Esophagus squamous epithelium (tissue), 4 donors: ENCODE results near the gene RBM47.

Experiments
- POLR2A ChIP-seq, 4 donors: fragments of 450-650 bp; IDR thresholded peaks; one replicate each; pipeline ENCODE4 v1.6.1; 2017; ENCODE audit warnings: antibody characterized with exemption in 4 of 4, mild to moderate bottlenecking in 4 of 4, moderate library complexity in 3 of 4
- TF ChIP-seq, protein P1 (sequence below), 6 experiments: fragments of 450-650 bp in 4 of 6; fragments of 200-600 bp in 2 of 6; sonication (generic) in 2 of 6; IDR thresholded peaks; one replicate each; pipeline ENCODE4 v1.5.1; 2016 to 2019; ENCODE audit warnings: antibody characterized with exemption in 6 of 6, mild to moderate bottlenecking in 4 of 6, moderate library complexity in 4 of 6

DNA sequence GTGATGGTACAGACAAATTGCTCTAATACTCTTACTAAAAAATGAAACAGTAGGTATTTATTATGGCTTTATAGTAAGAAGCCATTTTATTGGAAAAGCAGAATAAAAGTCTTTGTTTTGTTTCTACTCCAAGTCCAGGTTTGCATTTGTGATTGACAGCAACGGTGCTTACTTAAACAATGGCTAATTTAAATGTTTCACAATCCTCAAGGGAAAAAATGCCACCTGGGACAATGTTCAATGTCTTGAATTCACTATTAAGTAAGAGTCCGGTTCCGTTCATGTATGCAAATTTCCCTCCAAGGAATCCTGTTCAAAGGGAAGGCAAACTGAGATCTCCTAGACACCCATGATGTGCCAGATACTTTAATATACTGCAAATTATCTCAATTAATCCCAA is 123.6 kb downstream of the RBM47 start:
- no peak for TF ChIP-seq POLR2A (IDR thresholded peaks at IDR 0.05)
- TF ChIP-seq, protein P1, sequence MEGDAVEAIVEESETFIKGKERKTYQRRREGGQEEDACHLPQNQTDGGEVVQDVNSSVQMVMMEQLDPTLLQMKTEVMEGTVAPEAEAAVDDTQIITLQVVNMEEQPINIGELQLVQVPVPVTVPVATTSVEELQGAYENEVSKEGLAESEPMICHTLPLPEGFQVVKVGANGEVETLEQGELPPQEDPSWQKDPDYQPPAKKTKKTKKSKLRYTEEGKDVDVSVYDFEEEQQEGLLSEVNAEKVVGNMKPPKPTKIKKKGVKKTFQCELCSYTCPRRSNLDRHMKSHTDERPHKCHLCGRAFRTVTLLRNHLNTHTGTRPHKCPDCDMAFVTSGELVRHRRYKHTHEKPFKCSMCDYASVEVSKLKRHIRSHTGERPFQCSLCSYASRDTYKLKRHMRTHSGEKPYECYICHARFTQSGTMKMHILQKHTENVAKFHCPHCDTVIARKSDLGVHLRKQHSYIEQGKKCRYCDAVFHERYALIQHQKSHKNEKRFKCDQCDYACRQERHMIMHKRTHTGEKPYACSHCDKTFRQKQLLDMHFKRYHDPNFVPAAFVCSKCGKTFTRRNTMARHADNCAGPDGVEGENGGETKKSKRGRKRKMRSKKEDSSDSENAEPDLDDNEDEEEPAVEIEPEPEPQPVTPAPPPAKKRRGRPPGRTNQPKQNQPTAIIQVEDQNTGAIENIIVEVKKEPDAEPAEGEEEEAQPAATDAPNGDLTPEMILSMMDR (IDR thresholded peaks at IDR 0.05): no peak
